WERI-Rb-1 (cell line): Measurements from ENCODE around the gene KIAA1328.
"Not testable (repeated sequence)": the region's sequence is repeated elsewhere in the genome, so short reads cannot be mapped to it uniquely, and the experiment has no call there.

Experiments
- DNase-seq: peaks from one replicate; pipeline ENCODE4 v3.0.0-alpha.2; 2020
- H3K27ac ChIP-seq: fragments of 250-450 bp; sonication (Bioruptor Pico); 2 replicates; pipeline ENCODE4 v1.5.1; 2020; ENCODE audit warnings: mild to moderate bottlenecking, moderate library complexity
- H3K27me3 ChIP-seq: fragments of 250-450 bp; sonication (Bioruptor Pico); 2 replicates; pipeline ENCODE4 v1.5.1; 2021; ENCODE audit warnings: mild to moderate bottlenecking, low read depth, moderate library complexity; ENCODE audit not compliant: insufficient read depth, severe bottlenecking
- H3K36me3 ChIP-seq: fragments of 250-450 bp; sonication (Bioruptor Pico); 2 replicates; pipeline ENCODE4 v1.5.1; 2020; ENCODE audit warnings: mild to moderate bottlenecking, moderate library complexity
- H3K4me3 ChIP-seq: 2 replicates; pipeline ENCODE4 v1.5.1; 2011; ENCODE audit warnings: low read depth, mild to moderate bottlenecking, control low read depth, low read length
- H3K9me3 ChIP-seq: fragments of 250-450 bp; sonication (Bioruptor Pico); 2 replicates; pipeline ENCODE4 v1.5.1; 2021; ENCODE audit warnings: mild to moderate bottlenecking, moderate library complexity; ENCODE audit not compliant: severe bottlenecking
- TF ChIP-seq, protein P1 (sequence below): IDR thresholded peaks from 2 replicates; pipeline ENCODE4 v1.5.1; 2011; ENCODE audit warnings: low read depth, mild to moderate bottlenecking, control low read depth, inconsistent platforms, low read length

The KIAA1328 gene

DNA sequence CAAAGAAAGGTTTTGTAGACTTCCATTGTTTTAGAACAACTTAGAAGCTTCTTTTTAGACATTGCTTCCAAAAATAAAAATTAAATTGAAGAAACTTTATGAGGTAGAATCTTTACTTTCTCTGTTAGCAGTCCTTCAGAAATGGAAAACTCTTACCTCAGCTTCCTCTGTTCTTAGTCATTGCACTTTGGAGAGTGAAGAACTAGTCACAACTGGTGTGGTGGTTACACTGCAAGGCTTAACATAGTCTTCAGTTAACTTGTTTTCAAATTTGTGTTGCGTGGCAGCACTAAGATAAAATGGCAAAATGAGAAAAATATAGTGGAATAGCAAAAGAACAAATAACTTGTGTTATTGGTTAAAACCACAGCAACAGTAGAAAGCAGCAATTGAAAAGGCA lies 332.6 kb downstream of the KIAA1328 start:
- H3K36me3 ChIP-seq = no peaks in the 10 kb centered on the region
- H3K4me3 ChIP-seq = no peak overlapping the region
- H3K9me3 ChIP-seq = no peaks in the 10 kb centered on the region
- no peak for DNase-seq
- TF ChIP-seq, protein P1, sequence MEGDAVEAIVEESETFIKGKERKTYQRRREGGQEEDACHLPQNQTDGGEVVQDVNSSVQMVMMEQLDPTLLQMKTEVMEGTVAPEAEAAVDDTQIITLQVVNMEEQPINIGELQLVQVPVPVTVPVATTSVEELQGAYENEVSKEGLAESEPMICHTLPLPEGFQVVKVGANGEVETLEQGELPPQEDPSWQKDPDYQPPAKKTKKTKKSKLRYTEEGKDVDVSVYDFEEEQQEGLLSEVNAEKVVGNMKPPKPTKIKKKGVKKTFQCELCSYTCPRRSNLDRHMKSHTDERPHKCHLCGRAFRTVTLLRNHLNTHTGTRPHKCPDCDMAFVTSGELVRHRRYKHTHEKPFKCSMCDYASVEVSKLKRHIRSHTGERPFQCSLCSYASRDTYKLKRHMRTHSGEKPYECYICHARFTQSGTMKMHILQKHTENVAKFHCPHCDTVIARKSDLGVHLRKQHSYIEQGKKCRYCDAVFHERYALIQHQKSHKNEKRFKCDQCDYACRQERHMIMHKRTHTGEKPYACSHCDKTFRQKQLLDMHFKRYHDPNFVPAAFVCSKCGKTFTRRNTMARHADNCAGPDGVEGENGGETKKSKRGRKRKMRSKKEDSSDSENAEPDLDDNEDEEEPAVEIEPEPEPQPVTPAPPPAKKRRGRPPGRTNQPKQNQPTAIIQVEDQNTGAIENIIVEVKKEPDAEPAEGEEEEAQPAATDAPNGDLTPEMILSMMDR = no peak
- no peaks in the 10 kb centered on the region for H3K27me3 ChIP-seq
- no peak overlapping the region for H3K27ac ChIP-seq

DNA sequence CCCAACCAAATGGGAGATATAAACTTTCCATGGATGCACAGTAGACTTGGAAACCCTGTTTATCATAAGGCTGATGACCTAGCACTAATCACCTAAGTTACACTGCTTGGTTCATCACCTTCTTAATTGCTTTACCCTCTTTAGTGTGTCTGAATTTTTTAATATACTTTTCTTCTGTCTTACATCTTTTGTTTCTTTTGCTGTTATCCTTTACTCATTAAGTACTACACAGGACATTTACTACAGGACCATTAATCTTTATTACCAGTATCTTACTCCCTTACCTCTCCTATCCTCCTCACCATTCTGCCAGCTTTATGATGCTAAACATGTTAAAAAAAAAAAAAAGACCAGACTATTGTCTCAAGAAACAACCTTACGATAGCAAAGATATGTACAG lies 333.6 kb downstream of the KIAA1328 start:
- no peak overlapping the region for H3K27ac ChIP-seq
- DNase-seq = no peak
- H3K9me3 ChIP-seq = no peaks in the 10 kb centered on the region
- TF ChIP-seq, protein P1 = no peak
- no peaks in the 10 kb centered on the region for H3K36me3 ChIP-seq
- no peaks in the 10 kb centered on the region for H3K27me3 ChIP-seq
- H3K4me3 ChIP-seq = no peak overlapping the region

DNA sequence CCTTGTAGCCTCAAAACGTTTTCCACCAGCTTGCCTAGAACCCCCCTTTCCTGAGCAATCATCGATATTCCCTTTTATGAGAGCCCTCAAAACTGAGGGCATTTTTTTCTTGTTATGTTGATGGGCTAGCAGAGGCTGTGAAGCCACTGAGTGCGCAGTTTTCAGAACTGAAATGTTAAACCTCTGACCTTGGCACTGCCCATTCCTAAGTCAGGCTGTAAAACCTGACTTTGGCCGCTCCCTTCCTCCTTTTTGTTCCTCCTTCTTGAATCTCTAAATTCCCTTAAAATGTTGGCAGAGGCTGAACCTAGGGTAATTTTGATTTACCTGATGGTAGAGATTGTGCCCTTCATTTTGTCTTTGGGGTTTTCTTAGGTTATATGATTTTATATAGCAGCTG lies 334.2 kb downstream of the KIAA1328 start:
- H3K27me3 ChIP-seq = no peaks in the 10 kb centered on the region
- H3K9me3 ChIP-seq = no peaks in the 10 kb centered on the region
- no peak for DNase-seq
- no peaks in the 10 kb centered on the region for H3K36me3 ChIP-seq
- no peak overlapping the region for H3K27ac ChIP-seq
- no peak overlapping the region for H3K4me3 ChIP-seq
- TF ChIP-seq, protein P1 = no peak

DNA sequence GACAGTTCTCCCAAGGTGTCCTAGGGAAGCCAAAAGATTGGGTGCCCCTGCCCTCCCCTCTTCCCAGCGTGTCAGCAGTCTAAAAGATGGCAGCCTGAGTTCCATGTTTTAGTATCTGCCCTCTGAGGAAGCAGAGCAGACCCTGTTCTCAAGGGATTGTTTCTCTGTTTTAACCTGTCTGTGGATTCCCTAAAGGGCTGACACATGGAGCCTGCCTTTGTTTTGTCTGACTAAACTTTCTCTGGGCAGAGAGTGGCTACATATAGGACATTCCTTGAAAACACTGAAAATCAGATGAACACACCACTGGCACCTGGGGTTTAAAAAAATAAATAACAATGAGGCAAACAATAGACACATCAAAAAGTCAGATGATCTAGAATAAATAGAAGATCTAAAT lies 337.6 kb downstream of the KIAA1328 start:
- TF ChIP-seq, protein P1 = no peak
- no peaks in the 10 kb centered on the region for H3K27me3 ChIP-seq
- no peaks in the 10 kb centered on the region for H3K36me3 ChIP-seq
- H3K27ac ChIP-seq = no peak overlapping the region
- H3K4me3 ChIP-seq = no peak overlapping the region
- no peaks in the 10 kb centered on the region for H3K9me3 ChIP-seq
- DNase-seq = no peak

DNA sequence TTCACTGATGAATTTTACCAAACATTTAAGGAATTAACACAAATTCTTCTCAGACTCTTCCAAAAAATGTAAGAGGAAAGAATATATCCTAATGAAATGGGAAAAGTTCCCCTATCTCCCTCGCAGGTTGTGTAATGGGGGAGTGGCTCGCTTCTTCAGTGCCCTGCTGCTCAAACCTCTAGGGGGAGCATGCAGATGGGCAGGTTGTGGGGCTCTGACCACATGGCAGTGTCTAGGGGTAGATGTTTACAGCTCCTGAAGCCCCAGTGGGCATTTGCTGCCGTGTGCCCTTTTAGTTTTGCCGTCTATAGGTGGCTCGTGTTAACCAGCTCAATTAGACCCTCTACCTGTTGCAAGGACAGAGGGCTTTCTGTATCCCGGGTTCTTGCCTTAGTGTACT lies 338.0 kb downstream of the KIAA1328 start:
- not testable (repeated sequence) for H3K27ac ChIP-seq, H3K36me3 ChIP-seq, H3K4me3 ChIP-seq, H3K9me3 ChIP-seq, H3K27me3 ChIP-seq
- TF ChIP-seq, protein P1 = peak; percentile 18; the same call in 1 of the 2 replicates
- peak; percentile 11 for DNase-seq

DNA sequence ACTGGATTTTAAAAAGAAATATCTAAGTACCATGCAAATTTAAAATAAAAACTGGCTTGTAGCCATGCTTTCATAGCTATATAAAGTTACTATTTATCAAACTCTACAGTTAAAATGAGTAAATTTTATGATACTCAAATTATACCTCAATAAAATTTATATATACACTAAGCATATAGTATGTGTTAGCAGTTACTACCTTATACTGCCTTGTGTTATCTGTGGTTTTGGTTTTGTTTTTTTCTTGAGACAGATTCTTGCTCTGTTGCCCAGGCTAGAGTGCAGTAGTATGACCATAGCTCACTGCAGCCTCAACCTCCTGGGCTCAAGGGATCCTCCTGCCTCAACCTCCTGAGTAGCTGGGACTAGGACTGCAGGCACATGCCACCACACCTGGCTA lies 342.1 kb downstream of the KIAA1328 start:
- no peak for DNase-seq
- no peaks in the 10 kb centered on the region for H3K9me3 ChIP-seq
- no peaks in the 10 kb centered on the region for H3K36me3 ChIP-seq
- TF ChIP-seq, protein P1 = no peak
- H3K4me3 ChIP-seq = no peak overlapping the region
- H3K27me3 ChIP-seq = no peaks in the 10 kb centered on the region
- H3K27ac ChIP-seq = no peak overlapping the region
